Posterior vena cava (tissue), 2 donors: ENCODE results near the gene NREP. TPM values are rescaled to one million over a fixed set of nuclear protein-coding genes. Genes with fewer than 3 reads are reported as not detected.
"Not testable (repeated sequence)": the region's sequence is repeated elsewhere in the genome, so short reads cannot be mapped to it uniquely, and the experiment has no call there.

Experiments
- DNase-seq: peaks from one replicate; pipeline ENCODE4 v3.0.0-alpha.2; 2020; ENCODE audit warnings: low spot score
- intact Hi-C, 2 donors: fragments of 100-400 bp; cut with DNase I; formaldehyde crosslinking; loops; one replicate each; pipeline versions ENCODE4 v1.14.1 to v1.14.2; 2022 to 2023
- total RNA-seq, 2 donors: library from RNA; stranded (reverse); fragmentation: NEBNext Ultra II Directional; extraction: Animal tissue kit (Norgen Biotek cat#: 25700); gene quantifications; one replicate each; pipeline ENCODE4 v1.2.1, GENCODE V29; 2021
- donor health status: DM: yes; HTN: yes; CAD: no.
- donor health status: DM: yes; HTN: yes; CAD: no.

NREP gene
- total RNA-seq, 2 donors from 2014 or later, result 37.1 to 42.2 TPM

- intact Hi-C loops, result no loop called here
- no peak for DNase-seq
Observed at GRCh38 chr5:111743988-111744387, 13.0 kb downstream of the NREP start.

- intact Hi-C loops, result no loop called here
- no peak for DNase-seq
Observed at GRCh38 chr5:111743512-111743911, 13.5 kb downstream of the NREP start.

DNA sequence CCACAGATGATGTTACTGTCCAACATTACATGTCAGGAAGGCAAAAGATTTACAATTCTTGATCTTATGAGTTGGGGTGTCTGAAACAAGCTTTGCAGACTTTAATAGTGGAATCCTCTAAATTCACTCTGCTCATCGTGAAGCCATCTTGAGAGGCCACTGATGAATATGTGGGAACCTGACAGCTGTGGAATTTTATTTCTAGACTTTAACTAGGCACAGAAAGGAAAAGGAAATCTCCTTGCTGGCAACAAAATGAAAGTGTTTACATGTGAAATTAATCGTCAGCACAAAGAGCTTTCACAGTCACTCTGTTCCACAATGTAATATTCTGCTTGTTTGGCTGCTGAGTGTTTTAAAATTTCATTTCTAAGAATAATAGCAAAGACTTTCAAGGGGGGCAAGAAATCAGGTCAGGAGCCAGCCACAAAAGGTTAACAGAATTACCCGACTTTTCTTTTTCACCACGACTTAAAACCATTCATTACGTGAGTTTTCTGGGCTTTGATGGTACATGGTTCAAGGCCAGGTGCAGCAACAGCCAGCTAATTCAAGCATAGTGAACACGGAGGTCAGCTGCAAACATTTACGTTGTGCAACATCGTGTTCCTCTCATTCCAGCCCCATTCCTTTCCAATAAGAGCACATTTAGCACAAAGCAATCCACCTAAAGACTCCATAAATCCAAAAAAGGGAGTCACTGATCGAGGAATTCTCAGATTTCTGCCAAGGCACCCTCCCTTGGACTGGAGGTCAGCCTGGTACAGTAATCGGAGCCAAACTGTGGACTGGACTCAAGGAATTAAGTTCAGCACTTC, 14.6 kb downstream of the NREP start:
- no peak for DNase-seq
- intact Hi-C loops, result no loop called here

DNA sequence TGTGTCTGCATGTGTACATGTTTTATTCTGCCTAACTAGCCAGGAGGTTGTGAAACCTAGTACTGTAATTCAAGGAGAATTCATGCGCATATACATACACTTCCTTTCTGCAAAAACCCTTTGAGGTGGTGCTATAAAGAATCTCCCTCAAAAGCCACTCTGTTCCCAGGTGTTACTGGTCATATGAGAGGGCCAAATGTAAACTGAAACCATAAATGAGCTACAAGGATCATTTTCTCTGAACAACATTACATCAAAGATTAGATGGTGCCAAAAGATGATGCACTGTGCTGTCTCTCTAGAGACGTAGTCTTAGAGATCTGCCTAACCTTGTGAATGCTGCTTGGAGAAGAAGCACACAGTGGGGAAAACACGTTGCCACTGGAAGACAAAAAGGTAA, 15.7 kb downstream of the NREP start:
- no peak for DNase-seq
- intact Hi-C loops, result no loop called here

DNA sequence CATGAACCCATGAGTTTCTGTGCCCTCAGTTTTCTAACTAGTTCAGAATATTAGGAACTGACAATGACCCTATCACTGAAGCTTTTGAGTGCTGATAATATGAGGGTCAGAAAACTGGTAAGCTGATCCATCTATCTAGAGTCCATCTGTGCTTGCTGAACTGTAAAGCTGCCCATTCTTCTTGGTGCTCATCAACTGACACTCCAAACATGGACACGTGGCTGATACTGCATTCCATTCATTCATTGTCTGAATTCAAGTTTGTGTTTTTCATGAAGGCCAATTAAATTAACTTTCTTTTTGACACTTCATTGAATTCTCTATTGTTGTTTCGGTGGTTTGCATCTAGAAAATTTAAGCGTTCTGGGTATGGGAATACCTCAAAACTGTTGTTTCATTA, 17.6 kb downstream of the NREP start:
- DNase-seq, result no peak
- intact Hi-C loops, result no loop called here

DNA sequence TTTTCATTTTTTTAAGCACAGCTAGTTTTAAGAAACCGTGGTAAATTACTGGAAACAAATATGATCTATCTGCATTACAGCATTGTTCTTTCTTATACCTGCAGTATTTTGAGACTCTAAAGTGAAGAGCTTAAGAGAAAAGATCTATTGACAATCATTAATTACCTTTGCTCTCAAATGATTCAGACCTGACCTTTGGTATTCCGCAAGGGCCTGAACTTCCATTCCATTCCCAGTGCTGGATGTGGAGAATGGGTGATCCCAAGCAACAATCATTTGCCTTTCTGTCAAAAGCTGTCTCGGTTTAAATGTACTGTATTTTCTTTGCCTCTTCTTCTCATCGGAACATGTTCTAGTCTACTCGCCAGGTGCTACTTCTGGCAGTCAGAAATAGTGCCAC, 18.9 kb downstream of the NREP start:
- intact Hi-C loops, result no loop called here
- no peak for DNase-seq

DNA sequence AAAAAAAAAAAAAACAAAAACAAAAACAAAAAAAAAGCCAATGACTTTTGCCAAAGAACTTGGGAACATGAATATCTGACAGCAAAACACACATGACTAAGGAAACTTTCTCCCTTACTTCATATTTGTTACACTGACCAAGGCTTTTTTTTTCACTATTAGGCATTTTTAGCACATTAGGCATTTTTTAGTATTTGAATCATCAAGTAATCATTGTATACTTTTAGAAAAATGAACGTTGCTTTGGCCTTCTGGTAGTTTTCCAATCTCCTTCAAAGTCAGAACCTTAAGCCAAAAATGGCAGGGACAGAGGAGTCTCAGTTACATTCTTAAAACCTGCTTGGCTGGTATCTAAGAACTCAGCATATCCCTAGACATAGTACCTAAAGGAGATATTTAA, 19.3 kb downstream of the NREP start:
- intact Hi-C loops, result no loop called here
- no peak for DNase-seq

- no peak for DNase-seq
- intact Hi-C loops, result no loop called here
Observed at GRCh38 chr5:111735583-111736270, 21.3 kb downstream of the NREP start.

- intact Hi-C loops, result no loop called here
- no peak for DNase-seq
Observed at GRCh38 chr5:111734597-111734996, 22.4 kb downstream of the NREP start.

- intact Hi-C loops, result no loop called here
- DNase-seq, result no peak
Observed at GRCh38 chr5:111734013-111734412, 23.0 kb downstream of the NREP start.

- intact Hi-C loops, result no loop called here
- no peak for DNase-seq
Observed at GRCh38 chr5:111733571-111733970, 23.4 kb downstream of the NREP start.

DNA sequence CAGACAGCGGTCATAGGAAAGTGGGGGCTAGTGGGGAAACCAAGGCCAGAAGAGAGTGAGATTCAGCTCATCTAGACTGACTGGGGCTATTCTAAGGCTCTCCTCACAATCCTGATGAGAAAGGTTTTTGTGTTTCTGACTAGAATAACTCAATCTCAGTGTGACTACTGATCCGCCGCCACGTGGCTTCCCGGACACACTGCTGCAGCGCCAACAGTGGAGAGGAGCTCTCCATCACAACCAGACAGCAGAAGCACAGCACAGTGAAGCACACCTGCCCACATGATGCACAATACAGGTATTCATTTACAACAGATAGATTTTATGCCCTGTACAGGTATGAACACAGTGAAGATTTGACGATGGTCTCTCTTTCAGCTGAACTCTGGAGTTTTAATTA, 25.4 kb downstream of the NREP start:
- DNase-seq, result no peak
- intact Hi-C loops, result no loop called here

DNA sequence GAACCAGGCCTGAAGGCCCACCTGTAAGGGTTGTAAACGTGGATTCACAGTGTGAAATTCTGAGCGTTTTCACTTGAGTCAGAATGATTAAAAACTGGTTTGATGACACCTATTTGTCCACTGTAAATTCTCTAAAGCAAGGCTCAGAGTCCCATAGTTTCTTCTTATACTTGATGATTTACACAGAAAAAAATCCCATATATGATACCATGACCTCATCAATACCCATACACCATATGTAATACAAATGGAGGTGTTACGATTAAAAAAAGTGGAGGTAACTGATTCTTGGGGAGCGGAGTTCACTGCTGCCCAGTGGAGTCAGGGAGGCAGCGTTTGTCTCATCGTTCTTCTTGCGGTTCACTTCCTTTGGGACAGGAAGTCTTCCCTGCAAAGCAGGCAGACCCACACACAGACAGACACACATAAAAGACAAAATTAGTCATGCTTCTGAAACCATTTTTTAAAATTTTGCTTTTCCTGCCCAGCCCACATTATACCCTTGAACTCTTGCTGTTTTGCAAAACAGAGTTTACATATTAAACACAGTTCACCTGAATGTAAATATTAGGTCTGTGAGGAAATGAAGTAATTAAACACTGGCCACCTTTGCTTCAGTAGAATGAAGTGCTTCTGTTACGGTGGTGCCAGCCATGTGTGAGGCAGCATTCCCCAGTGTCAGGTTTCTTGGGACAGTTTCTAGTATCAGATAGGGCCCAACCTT, 26.2 kb downstream of the NREP start:
- intact Hi-C loops, result no loop called here

DNA sequence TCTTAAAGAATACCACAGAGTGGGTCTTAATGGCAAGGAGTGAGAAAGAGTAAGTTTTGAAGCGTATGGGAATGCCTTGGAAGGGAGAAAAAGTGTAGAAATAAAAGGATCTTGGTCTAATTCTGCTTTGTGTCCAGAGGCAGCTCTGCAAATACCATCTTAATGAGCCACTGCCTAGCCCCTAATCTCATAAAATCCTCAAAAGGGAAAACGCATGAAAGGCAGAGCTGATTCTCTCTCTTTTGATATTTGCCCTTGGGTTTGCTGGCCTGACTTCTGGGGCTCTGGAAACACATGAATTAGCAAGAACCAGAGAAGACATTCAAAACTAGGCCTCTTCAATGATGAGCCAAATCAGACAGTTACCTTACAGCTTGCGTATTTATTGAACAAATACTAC, 28.1 kb downstream of the NREP start:
- DNase-seq, result no peak
- intact Hi-C loops, result no loop called here

More for the DNA sequence above, 26.2 kb downstream of the NREP start:
- no peak for DNase-seq

- no peak for DNase-seq
- intact Hi-C loops, result no loop called here
Observed at GRCh38 chr5:111726986-111727385, 30.0 kb downstream of the NREP start.

DNA sequence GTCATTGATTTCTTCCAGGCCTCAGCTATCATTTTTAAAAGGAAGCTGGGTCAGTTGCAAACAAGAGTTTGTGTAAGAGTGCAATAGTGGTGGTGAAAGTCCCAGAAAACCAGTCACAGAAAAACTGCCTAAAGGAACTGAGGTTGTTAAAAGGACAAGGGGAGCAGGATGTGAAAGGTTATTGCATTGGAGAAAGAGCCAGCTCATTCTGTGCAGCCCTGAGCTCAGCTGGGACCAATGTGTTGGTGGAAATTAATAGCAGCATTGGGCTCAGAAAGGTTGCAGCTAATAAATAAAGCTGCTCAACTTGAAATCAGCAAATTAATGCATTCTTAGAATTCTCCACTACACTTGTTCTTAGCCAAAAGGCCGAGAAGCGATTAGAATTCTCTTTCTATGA, 34.9 kb downstream of the NREP start:
- no peak for DNase-seq
- intact Hi-C loops, result no loop called here

DNA sequence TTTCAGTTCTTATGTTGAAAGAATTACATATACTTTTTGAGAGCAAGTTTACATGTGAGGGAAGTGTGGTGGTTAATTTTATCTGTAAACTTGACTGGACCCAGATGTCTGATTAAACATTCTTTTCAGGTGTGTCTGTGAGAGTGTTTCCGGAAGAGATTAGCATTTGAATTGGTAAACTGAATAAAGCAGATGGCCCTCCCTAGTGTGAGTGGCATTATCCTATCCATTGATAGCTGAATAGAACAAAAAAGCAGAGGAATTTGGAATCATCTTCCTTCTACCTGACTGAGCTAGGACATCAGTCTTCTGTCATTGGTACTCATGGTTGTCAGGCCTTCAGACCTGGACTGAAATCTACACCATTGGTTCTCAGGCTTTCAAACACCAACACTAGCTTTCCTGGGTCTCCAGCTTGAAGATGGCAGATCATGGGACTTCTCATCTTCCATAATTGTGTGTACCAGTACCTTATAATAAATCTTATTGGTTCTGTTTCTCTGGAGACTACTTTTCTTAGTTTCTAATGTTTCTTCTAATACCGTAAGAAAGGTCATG, 36.6 kb downstream of the NREP start:
- DNase-seq, result no peak
- intact Hi-C loops, result no loop called here

DNA sequence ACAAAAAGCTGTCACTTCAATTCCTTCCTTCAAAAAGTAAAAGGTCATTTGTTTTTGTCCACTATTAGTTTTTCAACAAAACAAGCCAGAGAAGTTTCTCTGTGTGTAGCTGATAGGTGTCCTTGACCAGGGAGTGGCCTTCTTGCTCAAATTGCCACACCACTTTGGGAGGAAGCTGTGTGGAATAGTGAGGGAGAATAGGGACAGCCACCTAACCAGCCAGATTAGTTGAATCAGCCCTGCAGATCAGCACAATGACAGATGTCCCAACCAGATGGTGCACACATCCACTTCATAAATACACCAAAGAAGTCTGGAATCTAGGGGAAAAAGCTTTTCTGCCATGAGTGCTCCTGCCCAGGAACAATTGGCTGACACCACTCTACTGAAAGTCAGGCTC, 37.2 kb downstream of the NREP start:
- intact Hi-C loops, result no loop called here
- DNase-seq, result no peak

DNA sequence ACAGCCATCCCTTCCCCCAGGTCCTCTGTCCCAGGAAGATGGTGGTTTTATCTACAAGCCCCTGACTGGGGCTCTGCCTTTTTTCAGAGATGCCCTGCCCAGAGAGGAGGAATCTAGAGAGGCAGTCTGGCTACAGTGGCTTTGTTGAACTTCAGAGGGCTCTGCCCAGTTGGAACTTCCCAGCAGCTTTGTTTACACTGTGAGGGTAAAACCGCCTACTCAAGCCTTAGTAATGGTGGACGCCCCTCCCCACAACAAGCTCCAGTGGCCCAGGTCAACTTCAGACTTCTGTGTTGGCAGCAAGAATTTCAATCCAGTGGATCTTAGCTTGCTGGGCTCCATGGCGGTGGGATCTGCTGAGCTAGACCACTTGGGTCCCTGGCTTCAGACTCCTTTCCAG, 40.2 kb downstream of the NREP start:
- intact Hi-C loops, result not testable (repeated sequence)

GRCh38 chr5:111707630-111708164, 49.3 kb downstream of the NREP start:
- intact Hi-C loops, result no loop called here
- DNase-seq, result no peak

More for the DNA sequence above, 40.2 kb downstream of the NREP start:
- DNase-seq, result not testable (repeated sequence)
